HEK293 (cell line): ENCODE results near the gene COL8A1.

Source experiments
- BCL11A ChIP-seq: fragments of 450-650 bp; formaldehyde crosslinking; IDR thresholded peaks from 2 replicates; pipeline ENCODE4 v1.5.1; 2016; ENCODE audit warnings: low read depth, missing biosample characterization, missing genetic modification characterization
- BCL6B ChIP-seq: fragments of 450-650 bp; formaldehyde crosslinking; IDR thresholded peaks from 2 replicates; pipeline ENCODE4 v1.5.1; 2017; ENCODE audit warnings: missing biosample characterization, missing genetic modification characterization
- FEZF1 ChIP-seq: fragments of 450-650 bp; formaldehyde crosslinking; IDR thresholded peaks from 2 replicates; pipeline ENCODE4 v1.5.1; 2016; ENCODE audit warnings: missing biosample characterization, missing genetic modification characterization
- KLF16 ChIP-seq: fragments of 450-650 bp; formaldehyde crosslinking; IDR thresholded peaks from 2 replicates; pipeline ENCODE4 v1.5.1; 2017; ENCODE audit warnings: missing biosample characterization, missing genetic modification characterization
- OSR2 ChIP-seq: fragments of 450-650 bp; formaldehyde crosslinking; IDR thresholded peaks from 2 replicates; pipeline ENCODE4 v1.5.1; 2016; ENCODE audit warnings: missing biosample characterization, missing genetic modification characterization
- OVOL3 ChIP-seq: fragments of 450-650 bp; formaldehyde crosslinking; IDR thresholded peaks from 2 replicates; pipeline ENCODE4 v1.5.1; 2016; ENCODE audit warnings: missing biosample characterization, missing genetic modification characterization
- PRDM6 ChIP-seq: fragments of 450-650 bp; formaldehyde crosslinking; IDR thresholded peaks from 2 replicates; pipeline ENCODE4 v1.5.1; 2017; ENCODE audit warnings: missing biosample characterization, missing genetic modification characterization
- ZBTB48 ChIP-seq: fragments of 450-650 bp; formaldehyde crosslinking; IDR thresholded peaks from 2 replicates; pipeline ENCODE4 v1.5.1; 2016; ENCODE audit warnings: missing biosample characterization, missing genetic modification characterization
- ZFHX2 ChIP-seq: fragments of 450-650 bp; formaldehyde crosslinking; conservative IDR thresholded peaks from 2 replicates; pipeline ENCODE4 v1.5.1; 2016; ENCODE audit warnings: missing biosample characterization, missing genetic modification characterization
- ZFP41 ChIP-seq: fragments of 450-650 bp; formaldehyde crosslinking; IDR thresholded peaks from 2 replicates; pipeline ENCODE4 v1.5.1; 2016; ENCODE audit warnings: missing biosample characterization, missing genetic modification characterization, borderline replicate concordance
- ZNF114 ChIP-seq: fragments of 450-650 bp; formaldehyde crosslinking; IDR thresholded peaks from 2 replicates; pipeline ENCODE4 v1.5.0; 2017; ENCODE audit warnings: missing biosample characterization, missing genetic modification characterization
- ZNF138 ChIP-seq: fragments of 450-650 bp; formaldehyde crosslinking; IDR thresholded peaks from 2 replicates; pipeline ENCODE4 v1.5.1; 2016; ENCODE audit warnings: missing biosample characterization, missing genetic modification characterization, borderline replicate concordance
- ZNF140 ChIP-seq: fragments of 450-650 bp; formaldehyde crosslinking; IDR thresholded peaks from 2 replicates; pipeline ENCODE4 v1.5.1; 2016; ENCODE audit warnings: missing biosample characterization, missing genetic modification characterization
- ZNF175 ChIP-seq: fragments of 450-650 bp; formaldehyde crosslinking; IDR thresholded peaks from 2 replicates; pipeline ENCODE4 v1.5.1; 2016; ENCODE audit warnings: missing biosample characterization, missing genetic modification characterization
- ZNF19 ChIP-seq: fragments of 450-650 bp; formaldehyde crosslinking; IDR thresholded peaks from 2 replicates; pipeline ENCODE4; 2016; ENCODE audit warnings: missing biosample characterization, missing genetic modification characterization, low read depth
- ZNF23 ChIP-seq: fragments of 450-650 bp; formaldehyde crosslinking; IDR thresholded peaks from 2 replicates; pipeline ENCODE4 v1.5.1; 2016; ENCODE audit warnings: missing biosample characterization, missing genetic modification characterization, borderline replicate concordance
- ZNF302 ChIP-seq: fragments of 450-650 bp; formaldehyde crosslinking; IDR thresholded peaks from 2 replicates; pipeline ENCODE4 v1.5.1; 2016; ENCODE audit warnings: missing biosample characterization, missing genetic modification characterization, low read depth
- ZNF449 ChIP-seq: fragments of 450-650 bp; formaldehyde crosslinking; IDR thresholded peaks from 2 replicates; pipeline ENCODE4 v1.5.1; 2017; ENCODE audit warnings: missing biosample characterization, mild to moderate bottlenecking, missing genetic modification characterization, moderate library complexity
- ZNF48 ChIP-seq: fragments of 450-650 bp; formaldehyde crosslinking; IDR thresholded peaks from 2 replicates; pipeline ENCODE4 v1.5.1; 2016; ENCODE audit warnings: missing biosample characterization, missing genetic modification characterization
- ZNF544 ChIP-seq: fragments of 450-650 bp; formaldehyde crosslinking; IDR thresholded peaks from 2 replicates; pipeline ENCODE4 v1.5.0; 2017; ENCODE audit warnings: missing biosample characterization, missing genetic modification characterization
- ZNF561 ChIP-seq: fragments of 450-650 bp; IDR thresholded peaks from 2 replicates; pipeline ENCODE4 v1.5.1; 2018; ENCODE audit warnings: missing biosample characterization, missing genetic modification characterization, borderline replicate concordance
- ZNF600 ChIP-seq: fragments of 450-650 bp; formaldehyde crosslinking; IDR thresholded peaks from 2 replicates; pipeline ENCODE4 v1.5.1; 2016; ENCODE audit warnings: missing biosample characterization, missing genetic modification characterization
- ZNF658 ChIP-seq: fragments of 450-650 bp; formaldehyde crosslinking; IDR thresholded peaks from 2 replicates; pipeline ENCODE4; 2016; ENCODE audit warnings: missing biosample characterization, missing genetic modification characterization
- ZNF692 ChIP-seq: fragments of 450-650 bp; formaldehyde crosslinking; IDR thresholded peaks from 2 replicates; pipeline ENCODE4 v1.5.1; 2016; ENCODE audit warnings: missing biosample characterization, missing genetic modification characterization
- ZNF843 ChIP-seq: fragments of 450-650 bp; formaldehyde crosslinking; IDR thresholded peaks from 2 replicates; pipeline ENCODE4 v1.5.1; 2016; ENCODE audit warnings: missing biosample characterization, missing genetic modification characterization
- TF ChIP-seq, protein P1 (sequence below): fragments of 450-650 bp; formaldehyde crosslinking; IDR thresholded peaks from 2 replicates; pipeline ENCODE4 v1.5.1; 2016; ENCODE audit warnings: missing biosample characterization, missing genetic modification characterization
- TF ChIP-seq, protein P2 (sequence below): fragments of 450-650 bp; formaldehyde crosslinking; IDR thresholded peaks from 2 replicates; pipeline ENCODE4 v1.5.1; 2016; ENCODE audit warnings: missing biosample characterization, missing genetic modification characterization
- TF ChIP-seq, protein P3 (sequence below): fragments of 450-650 bp; formaldehyde crosslinking; IDR thresholded peaks from 2 replicates; pipeline ENCODE4 v1.5.1; 2016; ENCODE audit warnings: missing biosample characterization, missing genetic modification characterization, borderline replicate concordance

The COL8A1 gene

GRCh38 chr3:99602183-99602582 is 36.2 kb upstream of the COL8A1 start (continued):
- TF ChIP-seq ZNF692 (tag by site-specific recombination): 0 out of 2 replicates have a peak, but pooled peaks have one; percentile 21
- no peak for TF ChIP-seq ZBTB48
- no peak for TF ChIP-seq KLF16 (tag by site-specific recombination)
- peak; percentile 79 for TF ChIP-seq BCL6B
- no peak for TF ChIP-seq ZNF302
- TF ChIP-seq OVOL3: 0 out of 2 replicates have a peak, but pooled peaks have one; percentile 41
- no peak for TF ChIP-seq ZNF19 (tag by site-specific recombination)
- TF ChIP-seq, protein P1, sequence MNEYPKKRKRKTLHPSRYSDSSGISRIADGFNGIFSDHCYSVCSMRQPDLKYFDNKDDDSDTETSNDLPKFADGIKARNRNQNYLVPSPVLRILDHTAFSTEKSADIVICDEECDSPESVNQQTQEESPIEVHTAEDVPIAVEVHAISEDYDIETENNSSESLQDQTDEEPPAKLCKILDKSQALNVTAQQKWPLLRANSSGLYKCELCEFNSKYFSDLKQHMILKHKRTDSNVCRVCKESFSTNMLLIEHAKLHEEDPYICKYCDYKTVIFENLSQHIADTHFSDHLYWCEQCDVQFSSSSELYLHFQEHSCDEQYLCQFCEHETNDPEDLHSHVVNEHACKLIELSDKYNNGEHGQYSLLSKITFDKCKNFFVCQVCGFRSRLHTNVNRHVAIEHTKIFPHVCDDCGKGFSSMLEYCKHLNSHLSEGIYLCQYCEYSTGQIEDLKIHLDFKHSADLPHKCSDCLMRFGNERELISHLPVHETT (tag by site-specific recombination): 0 out of 2 replicates have a peak, but pooled peaks have one; percentile 36
- TF ChIP-seq OSR2 (tag by site-specific recombination): peak; percentile 83
- TF ChIP-seq, protein P2, sequence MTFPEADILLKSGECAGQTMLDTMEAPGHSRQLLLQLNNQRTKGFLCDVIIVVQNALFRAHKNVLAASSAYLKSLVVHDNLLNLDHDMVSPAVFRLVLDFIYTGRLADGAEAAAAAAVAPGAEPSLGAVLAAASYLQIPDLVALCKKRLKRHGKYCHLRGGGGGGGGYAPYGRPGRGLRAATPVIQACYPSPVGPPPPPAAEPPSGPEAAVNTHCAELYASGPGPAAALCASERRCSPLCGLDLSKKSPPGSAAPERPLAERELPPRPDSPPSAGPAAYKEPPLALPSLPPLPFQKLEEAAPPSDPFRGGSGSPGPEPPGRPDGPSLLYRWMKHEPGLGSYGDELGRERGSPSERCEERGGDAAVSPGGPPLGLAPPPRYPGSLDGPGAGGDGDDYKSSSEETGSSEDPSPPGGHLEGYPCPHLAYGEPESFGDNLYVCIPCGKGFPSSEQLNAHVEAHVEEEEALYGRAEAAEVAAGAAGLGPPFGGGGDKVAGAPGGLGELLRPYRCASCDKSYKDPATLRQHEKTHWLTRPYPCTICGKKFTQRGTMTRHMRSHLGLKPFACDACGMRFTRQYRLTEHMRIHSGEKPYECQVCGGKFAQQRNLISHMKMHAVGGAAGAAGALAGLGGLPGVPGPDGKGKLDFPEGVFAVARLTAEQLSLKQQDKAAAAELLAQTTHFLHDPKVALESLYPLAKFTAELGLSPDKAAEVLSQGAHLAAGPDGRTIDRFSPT (tag by site-specific recombination): 0 out of 2 replicates have a peak, but pooled peaks have one; percentile 38
- peak; percentile 56; the same call in 1 of the 2 replicates for TF ChIP-seq ZNF561 (tag by site-specific recombination)
- no peak for TF ChIP-seq ZNF544 (tag by site-specific recombination)
- TF ChIP-seq, protein P3, sequence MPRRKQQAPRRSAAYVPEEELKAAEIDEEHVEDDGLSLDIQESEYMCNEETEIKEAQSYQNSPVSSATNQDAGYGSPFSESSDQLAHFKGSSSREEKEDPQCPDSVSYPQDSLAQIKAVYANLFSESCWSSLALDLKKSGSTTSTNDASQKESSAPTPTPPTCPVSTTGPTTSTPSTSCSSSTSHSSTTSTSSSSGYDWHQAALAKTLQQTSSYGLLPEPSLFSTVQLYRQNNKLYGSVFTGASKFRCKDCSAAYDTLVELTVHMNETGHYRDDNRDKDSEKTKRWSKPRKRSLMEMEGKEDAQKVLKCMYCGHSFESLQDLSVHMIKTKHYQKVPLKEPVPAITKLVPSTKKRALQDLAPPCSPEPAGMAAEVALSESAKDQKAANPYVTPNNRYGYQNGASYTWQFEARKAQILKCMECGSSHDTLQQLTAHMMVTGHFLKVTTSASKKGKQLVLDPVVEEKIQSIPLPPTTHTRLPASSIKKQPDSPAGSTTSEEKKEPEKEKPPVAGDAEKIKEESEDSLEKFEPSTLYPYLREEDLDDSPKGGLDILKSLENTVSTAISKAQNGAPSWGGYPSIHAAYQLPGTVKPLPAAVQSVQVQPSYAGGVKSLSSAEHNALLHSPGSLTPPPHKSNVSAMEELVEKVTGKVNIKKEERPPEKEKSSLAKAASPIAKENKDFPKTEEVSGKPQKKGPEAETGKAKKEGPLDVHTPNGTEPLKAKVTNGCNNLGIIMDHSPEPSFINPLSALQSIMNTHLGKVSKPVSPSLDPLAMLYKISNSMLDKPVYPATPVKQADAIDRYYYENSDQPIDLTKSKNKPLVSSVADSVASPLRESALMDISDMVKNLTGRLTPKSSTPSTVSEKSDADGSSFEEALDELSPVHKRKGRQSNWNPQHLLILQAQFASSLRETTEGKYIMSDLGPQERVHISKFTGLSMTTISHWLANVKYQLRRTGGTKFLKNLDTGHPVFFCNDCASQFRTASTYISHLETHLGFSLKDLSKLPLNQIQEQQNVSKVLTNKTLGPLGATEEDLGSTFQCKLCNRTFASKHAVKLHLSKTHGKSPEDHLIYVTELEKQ (tag by site-specific recombination): peak; percentile 51; the same call in 1 of the 2 replicates
- no peak for TF ChIP-seq ZNF114
- TF ChIP-seq ZNF48 (tag by site-specific recombination): no peak
- TF ChIP-seq ZNF449 (tag by site-specific recombination): peak; percentile 32; the same call in 1 of the 2 replicates
- no peak for TF ChIP-seq ZNF23 (tag by site-specific recombination)
- TF ChIP-seq BCL11A: peak; percentile 54; the same call in 1 of the 2 replicates
- TF ChIP-seq ZFP41: no peak
- TF ChIP-seq FEZF1 (tag by site-specific recombination): peak; percentile 59; the same call in 1 of the 2 replicates
- no peak for TF ChIP-seq ZNF175 (tag by site-specific recombination)
- TF ChIP-seq ZFHX2 (tag by site-specific recombination): no peak
- peak; percentile 58 for TF ChIP-seq PRDM6
- TF ChIP-seq ZNF140 (tag by site-specific recombination): no peak
- TF ChIP-seq ZNF658 (tag by site-specific recombination): no peak
- TF ChIP-seq ZNF600 (tag by site-specific recombination): no peak
- TF ChIP-seq ZNF843 (tag by site-specific recombination): peak; percentile 72
- no peak for TF ChIP-seq ZNF138 (tag by site-specific recombination)
